ELF-1 (cell line): ENCODE measurements around the gene UNC5C.

ENCODE experiments used
- DNase-seq: peaks from one replicate; pipeline ENCODE4 v3.0.0-alpha.2; 2016; ENCODE audit warnings: low read depth, low spot score

UNC5C gene

DNA sequence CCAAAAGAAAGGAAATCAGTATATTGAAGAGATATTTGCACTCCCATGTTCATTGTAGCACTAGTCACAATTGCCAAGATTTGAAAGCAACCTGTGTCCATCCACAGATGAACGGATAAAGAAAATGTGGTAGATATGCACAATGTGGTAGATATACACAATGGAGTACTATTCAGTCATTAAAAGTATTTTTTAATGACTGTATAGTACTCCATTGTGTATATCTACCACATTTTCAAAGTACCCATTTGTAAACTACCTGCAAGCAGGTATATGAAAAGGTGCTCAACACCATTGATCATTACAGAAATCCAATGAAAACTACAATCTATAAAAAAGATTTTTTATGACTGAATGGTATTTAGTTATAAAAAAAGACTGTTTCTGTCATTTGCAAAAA, 200.4 kb downstream of the UNC5C start:
- DNase-seq, result no peak

DNA sequence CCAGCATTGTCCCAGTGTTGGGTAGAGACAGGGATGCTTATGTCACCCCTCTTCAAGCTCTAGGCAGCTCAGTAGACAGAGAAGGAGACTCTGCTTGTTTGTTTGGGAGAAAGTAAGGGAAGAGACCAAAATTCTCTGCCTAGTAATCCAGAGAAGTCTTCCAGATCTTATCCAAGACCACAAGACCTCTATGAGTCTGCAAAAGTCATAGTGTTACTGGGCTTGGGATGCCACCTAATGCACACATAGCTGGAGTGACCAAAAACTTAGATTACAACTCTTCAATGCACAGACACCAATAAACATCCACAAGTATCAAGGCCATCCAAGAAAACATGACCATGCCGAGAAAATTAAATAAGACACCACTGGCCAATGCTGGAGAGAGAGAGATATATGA, 205.5 kb downstream of the UNC5C start:
- no peak for DNase-seq

DNA sequence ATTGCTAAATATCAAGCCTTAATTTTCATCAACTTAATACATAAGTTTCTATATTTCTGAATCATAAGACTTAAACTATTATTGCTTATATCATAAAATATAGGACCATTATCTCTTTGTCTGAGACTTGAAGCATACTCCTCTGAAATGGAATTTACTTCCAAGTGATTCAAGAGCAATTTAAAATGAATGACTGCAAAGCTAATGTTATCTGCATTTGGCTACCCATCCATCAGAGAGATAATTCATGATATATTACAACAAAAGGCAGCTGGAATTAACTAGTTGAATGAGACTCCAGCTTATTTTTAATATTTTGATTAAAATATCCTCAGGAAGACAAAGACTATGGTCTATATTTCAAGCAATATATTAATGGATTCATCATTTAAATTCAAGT, 208.6 kb downstream of the UNC5C start:
- DNase-seq, result no peak

DNA sequence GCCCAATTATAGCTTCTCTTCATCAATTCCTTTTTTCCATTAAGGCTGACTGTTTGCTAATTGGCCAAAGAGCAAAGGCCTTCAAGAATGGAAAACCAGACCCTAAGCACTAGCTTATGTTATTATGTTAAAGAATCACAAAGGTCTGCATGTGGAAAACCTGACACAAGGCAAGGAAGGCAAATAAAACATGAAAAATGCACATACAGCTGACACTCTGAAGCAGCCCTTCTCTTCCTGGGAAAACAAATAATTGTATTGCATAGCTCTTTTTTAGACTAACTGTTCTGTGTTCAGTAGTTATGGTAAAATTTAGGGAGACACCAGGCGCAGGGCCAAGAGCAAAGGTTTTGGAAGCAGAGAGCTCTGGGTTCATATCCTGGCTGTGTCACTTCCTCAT, 223.1 kb downstream of the UNC5C start:
- no peak for DNase-seq

DNA sequence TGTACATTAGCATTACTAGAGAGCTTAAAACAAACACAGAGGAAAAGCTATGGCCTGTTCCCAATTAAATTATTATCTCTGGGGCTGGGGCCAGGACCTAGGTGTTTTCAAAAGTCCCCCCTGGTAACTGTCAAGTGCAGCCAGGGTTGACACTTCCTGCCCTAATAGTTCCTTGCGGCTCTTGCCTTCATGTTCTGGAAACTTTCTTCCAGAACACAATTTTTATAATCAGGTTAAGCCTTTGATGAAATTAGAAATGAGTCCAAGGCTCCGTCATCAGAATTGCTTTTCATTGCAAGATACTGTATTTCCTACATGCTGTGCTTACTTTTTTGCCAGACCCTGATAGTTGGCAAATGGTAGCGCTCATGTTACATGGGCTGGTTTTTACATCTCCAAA, 229.6 kb downstream of the UNC5C start:
- no peak for DNase-seq

DNA sequence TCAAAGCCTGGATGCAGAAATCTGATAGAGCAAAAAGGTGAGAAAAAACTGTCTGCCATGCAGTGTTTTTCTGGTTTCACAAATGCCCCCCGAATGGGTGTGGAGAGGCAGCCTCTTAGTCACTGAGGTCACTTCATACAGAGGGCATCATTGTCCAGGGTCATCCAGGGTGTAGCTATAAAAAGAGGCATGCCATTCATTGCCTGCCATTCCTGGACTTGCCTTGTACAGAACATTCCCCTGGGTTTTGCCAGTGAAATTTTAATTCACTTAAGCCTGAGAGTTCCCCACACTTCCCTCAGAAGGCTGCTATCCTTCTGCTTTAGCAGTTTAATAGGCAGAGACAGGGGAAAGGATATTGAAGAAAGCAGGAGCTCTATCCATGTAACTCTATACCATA, 230.3 kb downstream of the UNC5C start:
- no peak for DNase-seq

DNA sequence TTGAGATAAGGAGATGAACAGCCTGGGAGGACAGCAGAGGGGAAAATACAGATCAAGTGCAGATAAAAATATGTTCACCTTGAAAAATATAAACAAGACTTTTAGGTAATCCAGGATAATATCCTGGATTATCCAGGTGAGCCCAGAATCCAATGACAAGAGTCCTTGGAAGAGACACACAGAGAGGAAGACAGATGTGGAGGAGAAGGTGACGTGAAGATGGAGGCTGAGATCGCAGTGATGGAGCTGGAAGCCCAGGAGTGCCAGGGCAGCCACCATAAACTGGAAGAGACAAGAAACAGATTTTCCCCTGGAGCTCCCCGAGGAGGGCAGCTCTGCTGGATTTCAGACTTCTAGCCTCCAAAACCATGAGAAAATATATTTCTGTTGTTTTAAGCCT, 230.7 kb downstream of the UNC5C start:
- DNase-seq, result no peak

DNA sequence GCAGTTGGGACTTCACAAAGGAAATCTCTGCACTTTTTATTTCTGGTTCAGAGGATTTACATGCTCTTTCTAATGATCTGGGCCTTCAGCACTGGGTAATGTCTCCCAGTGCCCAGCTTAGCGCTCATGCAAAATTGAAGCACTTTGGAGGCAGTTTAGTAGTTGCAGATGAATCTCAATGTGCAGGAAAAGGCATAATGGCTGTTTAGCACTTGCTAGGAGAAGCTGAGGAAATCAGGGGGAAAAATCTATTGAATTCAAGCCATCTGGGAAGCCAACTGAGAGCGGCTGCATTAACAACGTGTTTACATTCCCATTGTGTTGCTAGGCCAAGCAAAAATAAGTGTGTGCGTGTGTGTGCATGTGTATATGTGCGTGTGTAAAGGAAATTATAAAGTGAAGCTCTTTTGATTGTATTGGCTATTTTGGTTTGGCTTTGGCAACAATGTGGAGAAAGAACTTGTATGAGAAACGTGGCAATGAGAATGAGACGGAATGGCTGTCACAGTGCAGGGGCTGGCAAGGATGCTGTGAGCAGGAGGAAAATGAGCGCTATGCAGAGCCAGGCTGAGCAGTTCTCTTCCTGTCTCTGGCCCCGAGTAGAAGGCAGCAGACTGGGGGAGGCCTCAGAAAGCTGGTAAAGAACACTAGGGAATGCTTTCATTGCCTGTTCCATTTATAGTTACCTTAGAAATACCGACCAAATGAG, 231.5 kb downstream of the UNC5C start:
- DNase-seq, result no peak

DNA sequence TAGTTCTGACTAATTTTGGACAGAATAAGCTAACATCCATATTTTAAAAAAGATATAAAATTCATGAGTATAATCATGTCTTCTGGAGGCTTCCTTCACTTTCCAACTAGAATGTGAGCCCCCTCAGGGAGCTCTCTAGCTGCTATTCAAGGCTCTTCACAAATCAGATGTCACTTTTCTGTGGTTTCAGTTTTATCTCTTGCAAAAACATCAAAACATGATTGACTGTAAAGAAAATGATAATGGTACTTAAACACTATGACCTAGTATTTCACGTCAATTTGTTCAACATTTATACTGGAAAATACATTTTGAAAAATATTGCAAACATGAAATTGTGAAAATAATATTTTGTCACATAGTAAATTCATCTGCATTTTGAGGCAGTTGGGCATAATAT, 234.2 kb downstream of the UNC5C start:
- DNase-seq, result no peak

DNA sequence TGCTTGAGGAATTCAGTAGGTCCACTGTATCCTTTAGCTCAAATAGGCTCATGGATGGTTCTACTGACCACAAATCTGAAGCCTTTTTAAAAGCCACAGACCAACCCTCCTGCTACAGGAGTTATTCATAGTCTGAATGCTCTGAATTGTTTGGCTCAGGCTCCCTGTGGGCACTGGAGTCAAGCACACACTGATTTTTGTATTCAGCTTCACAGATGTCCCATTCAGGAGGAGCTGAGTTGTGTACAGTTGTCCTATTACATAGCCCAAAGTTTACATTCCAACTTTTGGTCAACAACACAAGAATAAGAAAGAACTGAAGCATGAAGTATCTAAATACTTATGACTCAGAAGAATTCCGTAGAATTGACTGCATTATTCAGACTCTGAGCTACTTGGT, 243.9 kb downstream of the UNC5C start:
- DNase-seq, result no peak

DNA sequence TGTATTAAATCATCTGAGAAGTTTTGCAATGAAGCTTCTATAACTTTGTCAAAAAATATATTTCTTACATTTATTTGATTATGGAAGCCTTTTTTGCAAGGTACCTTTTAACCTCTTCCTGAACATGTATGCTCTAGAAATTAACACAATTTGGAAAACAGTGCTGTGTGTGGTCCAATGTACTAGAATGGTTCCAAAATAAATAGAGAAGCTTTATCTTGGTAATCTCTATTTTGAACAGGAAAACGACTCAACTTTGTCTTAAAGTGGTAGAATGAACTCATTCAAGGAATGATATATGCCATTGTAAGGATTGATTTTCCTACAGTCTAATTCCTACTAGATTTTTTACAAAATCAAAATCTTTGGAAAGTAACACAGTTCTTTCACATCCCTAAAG, 248.5 kb downstream of the UNC5C start:
- DNase-seq, result no peak

DNA sequence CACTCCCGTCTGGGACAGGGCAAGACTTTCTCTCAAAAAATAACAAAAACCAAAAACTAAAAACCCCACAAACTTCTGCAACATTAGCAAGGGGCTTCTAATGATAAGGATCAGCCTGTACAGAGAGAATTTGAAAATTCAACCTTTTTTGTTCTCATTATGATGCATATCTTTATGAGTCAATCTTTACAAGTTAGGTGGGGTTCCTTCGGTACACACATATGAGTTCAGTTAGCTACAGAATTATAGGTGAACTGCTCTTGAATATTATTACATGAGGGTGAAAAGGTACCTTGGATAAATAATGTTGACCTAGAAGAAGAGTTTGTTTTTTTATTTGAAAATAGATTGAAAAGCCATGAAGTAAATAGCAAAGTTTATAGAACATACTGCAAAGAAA, 252.7 kb downstream of the UNC5C start:
- no peak for DNase-seq

DNA sequence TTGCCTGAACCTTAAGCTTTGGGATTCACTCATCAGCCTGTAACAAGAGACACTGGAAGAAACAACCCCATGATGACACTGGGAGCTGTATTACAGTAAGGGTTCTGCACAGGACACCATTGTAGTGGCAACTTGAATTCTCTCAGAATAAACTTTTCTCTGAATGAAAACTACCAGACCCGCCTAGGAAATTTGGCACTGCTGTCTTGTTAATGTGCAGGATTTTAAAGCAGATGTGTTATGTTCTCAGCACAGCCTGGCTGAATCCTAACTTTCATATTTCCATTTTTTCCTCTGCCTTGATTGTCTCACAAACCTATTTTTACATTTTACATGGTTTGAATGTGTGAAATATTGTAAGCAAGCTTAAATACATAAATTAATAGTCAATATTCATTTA, 253.6 kb downstream of the UNC5C start:
- no peak for DNase-seq

DNA sequence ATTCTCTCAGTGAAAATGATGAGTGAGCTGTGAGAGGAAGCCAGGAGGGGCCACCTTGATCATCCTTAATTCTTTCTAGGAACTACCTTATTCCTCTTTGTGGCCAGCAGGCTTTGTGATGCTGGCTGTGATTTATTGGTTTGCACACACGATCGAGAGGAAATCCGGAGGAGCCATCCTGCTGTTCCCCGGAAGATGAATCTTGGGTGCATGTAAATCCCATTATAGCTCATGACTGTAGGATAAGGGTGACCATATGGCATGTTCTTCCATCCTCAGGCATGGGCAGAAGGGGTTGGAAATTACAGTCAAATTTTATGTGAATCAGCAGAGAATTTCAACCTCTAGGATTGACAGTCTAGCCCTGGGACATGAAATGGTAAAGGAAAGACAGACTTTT, 254.5 kb downstream of the UNC5C start:
- DNase-seq, result no peak

DNA sequence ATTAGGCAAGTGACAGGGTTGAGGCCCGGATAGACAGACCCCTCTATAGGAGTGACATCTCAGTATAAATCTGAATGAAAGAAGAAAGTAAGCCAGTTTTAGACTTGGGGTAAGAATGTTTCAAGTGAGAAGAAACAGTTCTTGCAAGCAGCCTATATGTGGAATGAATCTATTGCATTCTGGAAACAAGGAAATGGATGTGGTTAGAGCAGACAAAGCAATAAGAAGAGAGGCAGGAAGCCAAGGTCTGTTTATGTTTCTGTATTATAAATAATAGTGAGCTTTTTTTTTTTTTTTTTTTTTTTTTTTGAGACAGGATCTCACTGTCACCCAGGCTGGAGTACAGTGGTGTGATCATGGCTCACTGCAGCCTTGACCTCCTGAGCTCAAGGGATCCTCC, 255.8 kb downstream of the UNC5C start:
- DNase-seq, result no peak

DNA sequence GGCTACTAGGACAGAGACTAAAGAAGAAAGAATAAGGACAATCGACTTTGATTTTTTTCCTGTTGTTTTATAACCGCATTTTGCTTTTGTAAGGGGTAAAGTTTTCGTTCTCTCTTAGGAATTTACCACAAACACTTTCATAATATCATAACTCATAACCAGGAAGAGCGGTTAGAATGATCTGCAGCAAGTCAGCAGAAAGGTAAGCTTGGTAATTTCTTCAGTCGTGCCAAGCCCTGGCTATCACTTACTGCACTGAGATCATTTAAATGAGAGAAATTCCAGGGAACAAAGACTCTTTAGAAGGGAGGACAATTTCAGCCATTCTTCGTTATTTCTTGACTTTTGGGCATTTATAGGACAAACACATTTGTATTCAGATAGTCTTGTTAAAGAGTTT, 258.1 kb downstream of the UNC5C start:
- no peak for DNase-seq

DNA sequence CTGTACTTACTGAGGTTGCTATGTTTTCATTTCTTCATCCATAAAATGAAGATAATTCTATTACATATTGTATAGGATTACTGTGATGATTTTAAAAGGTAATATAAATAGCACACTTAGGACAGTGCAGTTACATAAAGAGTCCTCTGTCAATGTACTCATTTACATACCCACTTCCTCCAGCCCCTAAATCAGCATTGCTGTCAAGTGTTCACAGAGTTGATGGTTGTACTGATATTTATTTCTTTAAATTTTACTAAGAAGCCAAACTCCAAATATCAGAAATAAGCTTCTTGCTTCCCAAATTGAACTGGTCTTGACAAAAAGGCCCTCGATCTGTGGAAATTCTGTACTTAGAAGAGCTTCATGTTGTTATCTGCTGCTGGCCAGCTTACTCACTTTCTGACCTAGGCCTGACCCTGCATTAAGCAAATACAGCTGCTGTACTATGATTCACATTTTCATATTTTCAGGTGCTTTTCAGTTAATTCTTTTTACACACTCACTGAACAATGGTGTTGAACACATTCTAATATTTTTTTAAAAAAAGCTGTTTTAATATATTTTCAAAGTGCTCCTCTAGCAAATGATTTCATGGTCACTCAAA, 259.6 kb downstream of the UNC5C start:
- no peak for DNase-seq

DNA sequence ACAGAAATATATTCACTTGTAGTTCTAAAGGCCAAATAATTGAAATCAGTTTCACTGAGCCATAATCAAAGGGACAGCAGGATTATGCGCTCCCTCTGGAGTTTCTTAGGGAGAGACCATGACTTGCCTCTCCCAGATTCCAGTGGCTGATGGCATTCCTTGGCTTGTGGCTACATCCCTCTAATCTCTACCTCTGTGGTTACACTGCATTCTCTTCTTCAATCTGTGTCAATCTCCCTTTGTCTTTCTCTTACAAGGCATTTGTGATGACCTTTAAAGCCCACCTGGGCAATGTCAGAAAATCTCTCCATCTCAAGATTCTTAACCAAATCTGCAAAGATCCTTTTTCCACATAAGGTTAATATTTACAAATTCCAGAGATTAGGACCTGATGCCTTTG, 260.2 kb downstream of the UNC5C start:
- DNase-seq, result no peak

DNA sequence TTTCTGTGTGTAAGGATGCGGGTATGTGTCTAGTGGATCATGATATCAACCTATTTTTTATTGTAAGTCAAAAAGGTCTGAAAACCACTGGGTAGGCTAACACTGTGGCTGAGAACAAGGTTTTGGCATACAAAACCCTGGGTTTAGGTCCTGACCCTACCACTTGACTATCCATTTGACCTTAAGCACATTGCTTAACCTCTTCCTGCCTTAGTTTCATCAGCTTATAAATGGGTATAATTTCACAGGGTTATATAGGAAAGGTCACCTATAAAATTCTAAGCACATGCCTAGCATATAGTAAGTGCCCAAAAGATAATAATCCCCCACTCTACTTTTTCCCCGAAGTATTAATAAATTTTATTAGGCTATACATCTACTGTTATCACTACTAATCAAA, 263.0 kb downstream of the UNC5C start:
- DNase-seq, result no peak

DNA sequence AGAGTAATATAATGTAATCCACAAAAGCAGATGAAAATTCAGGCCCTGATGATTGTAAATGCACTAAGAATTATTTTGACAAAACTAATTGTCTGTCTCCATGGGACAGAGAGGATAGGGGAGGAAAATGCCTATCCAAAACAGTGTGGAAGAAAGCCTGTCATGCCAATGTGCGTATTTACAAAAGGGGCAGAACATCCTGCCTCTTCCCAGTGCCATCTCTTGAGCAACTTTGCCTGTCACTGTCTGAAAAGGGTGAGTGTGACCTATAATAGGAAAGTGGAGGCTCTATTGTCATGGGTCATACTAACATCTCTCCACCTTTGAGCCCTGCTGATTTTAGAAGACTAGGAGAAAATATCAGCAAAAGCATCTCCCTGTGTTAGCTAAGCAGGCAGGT, 264.1 kb downstream of the UNC5C start:
- DNase-seq, result no peak

DNA sequence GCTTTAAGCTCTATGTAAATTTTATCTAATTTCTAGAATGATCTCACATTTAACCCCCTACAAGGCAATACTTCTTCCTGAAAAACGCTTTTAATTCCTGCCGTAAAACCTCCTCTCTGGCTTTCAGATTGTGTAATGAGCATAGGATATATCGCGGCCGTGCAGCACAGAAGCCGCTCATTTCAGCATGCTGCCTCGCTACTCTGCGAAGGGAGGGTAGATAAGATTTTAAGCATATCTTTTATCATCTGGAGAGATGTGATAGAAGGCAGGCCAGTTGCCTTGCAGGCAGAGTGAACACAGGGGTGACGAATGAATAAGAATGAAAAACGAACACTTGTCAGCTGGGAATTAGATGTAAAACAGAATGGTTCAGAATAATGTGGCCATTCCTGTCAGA, 265.5 kb downstream of the UNC5C start:
- no peak for DNase-seq

DNA sequence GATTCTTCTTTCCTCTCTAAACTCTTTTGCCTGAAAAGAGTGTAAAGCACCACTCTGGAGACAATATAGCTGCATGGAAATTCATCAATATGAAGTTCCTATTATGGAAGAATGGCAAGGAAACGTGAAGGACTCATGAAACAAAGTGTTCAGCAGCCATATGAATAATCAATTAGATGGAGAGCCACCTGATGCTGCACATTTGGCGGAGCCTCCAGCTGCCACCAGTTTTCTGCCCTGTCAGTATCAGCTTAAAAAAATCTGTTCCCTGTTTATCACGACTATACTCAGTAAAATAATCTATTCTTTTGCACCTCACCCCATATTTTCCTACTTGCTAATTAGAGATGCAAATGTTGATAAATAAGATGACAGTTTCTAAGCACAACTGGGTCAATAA, 276.0 kb downstream of the UNC5C start:
- DNase-seq, result no peak

DNA sequence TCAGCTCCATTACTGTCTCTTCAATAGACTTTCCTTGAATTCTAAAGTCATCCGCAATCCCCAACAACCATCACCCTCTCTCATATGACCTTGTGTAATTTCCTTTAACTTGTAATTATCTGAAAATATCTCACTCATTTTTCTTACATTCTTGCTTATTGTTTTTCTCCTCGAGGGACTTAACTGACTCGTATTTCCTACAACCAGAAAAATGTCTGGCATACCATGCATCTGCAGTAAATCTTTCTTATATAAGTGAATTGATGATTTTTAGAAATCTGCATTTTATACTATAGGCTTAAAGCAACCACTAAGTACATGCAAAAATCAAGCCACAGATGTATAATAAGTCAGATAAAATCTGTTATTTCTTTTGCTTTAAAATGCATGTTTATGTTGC, 276.7 kb downstream of the UNC5C start:
- DNase-seq, result no peak
